Activated naive CD8-positive, alpha-beta T cell treated with anti-CD3 and anti-CD28 coated beads, Interleukin-2, amount 10 ng/mL, durations not matched to agents 7 days and 5 days (primary cell): Measurements from ENCODE around the gene CACNA1D. TPM values are rescaled to one million over a fixed set of nuclear protein-coding genes. Genes with fewer than 3 reads are reported as not detected.
"Not testable (repeated sequence)": the region's sequence is repeated elsewhere in the genome, so short reads cannot be mapped to it uniquely, and the experiment has no call there.

Experiments
- ATAC-seq: fragments of 150-1000 bp; cut with Tn5 transposase; one replicate; pipeline ENCODE4 v1.10.0; 2021; ENCODE audit warnings: low read depth, moderate library complexity
- POLR2A ChIA-PET: fragments of 350-600 bp; sonication (Branson Sonifier 250); formaldehyde crosslinking; loops from one replicate; lab custom pipeline; 2021; ENCODE audit warnings: antibody characterized with exemption; lab: Charles Lee
- DNase-seq: peaks from one replicate; pipeline ENCODE4 v3.0.0; 2021
- H3K27ac Mint-ChIP-seq: one replicate; pipeline ENCODE4 v1.8.0; 2022; ENCODE audit warnings: mild to moderate bottlenecking, mixed read lengths
- H3K27me3 Mint-ChIP-seq: one replicate; pipeline ENCODE4 v1.8.0; 2022; ENCODE audit warnings: mild to moderate bottlenecking, moderate library complexity, mixed read lengths
- H3K36me3 Mint-ChIP-seq: one replicate; pipeline ENCODE4 v1.8.0; 2021; ENCODE audit warnings: mild to moderate bottlenecking, mixed read lengths
- H3K4me1 Mint-ChIP-seq: one replicate; pipeline ENCODE4 v1.8.0; 2021; ENCODE audit warnings: mixed read lengths
- H3K4me3 Mint-ChIP-seq: one replicate; pipeline ENCODE4 v1.8.0; 2022; ENCODE audit warnings: mild to moderate bottlenecking, moderate library complexity, mixed read lengths
- H3K9me3 Mint-ChIP-seq: one replicate; pipeline ENCODE4 v1.8.0; 2021; ENCODE audit warnings: mixed read lengths
- total RNA-seq, 2 experiments: library from RNA; stranded (reverse); gene quantifications; one replicate each; pipeline ENCODE4 v1.2.3, GENCODE V29; 2021

CACNA1D gene
- total RNA-seq, 2 experiments from 2014 or later, result not detected

- H3K27ac Mint-ChIP-seq, result no peak overlapping the region
- H3K9me3 Mint-ChIP-seq, result no peaks in the 10 kb centered on the region
- no peak for ATAC-seq
- POLR2A ChIA-PET, result no interaction called here
- H3K36me3 Mint-ChIP-seq, result no peaks in the 10 kb centered on the region
- no peaks in the 10 kb centered on the region for H3K4me1 Mint-ChIP-seq
- H3K27me3 Mint-ChIP-seq, result peaks cover 3% of the 10 kb centered on the region
- no peak overlapping the region for H3K4me3 Mint-ChIP-seq
- no peak for DNase-seq
Measured at GRCh38 chr3:53547327-53547726, 52.9 kb downstream of the CACNA1D start.

GRCh38 chr3:53550005-53550620 lies 55.7 kb downstream of the CACNA1D start:
- Mint-ChIP-seq H3K27ac (no peak overlapping the region), H3K4me1 (no peaks in the 10 kb centered on the region), H3K9me3 (no peaks in the 10 kb centered on the region), H3K27me3 (peaks cover 8% of the 10 kb centered on the region), H3K36me3 (no peaks in the 10 kb centered on the region), H3K4me3 (no peak overlapping the region)
- no peak for ATAC-seq
- POLR2A ChIA-PET, result no interaction called here
- DNase-seq, result no peak

GRCh38 chr3:53551324-53551723 lies 56.9 kb downstream of the CACNA1D start:
- peaks cover 8% of the 10 kb centered on the region for H3K27me3 Mint-ChIP-seq
- H3K9me3 Mint-ChIP-seq, result no peaks in the 10 kb centered on the region

GRCh38 chr3:53552730-53553129 lies 58.3 kb downstream of the CACNA1D start:
- no peaks in the 10 kb centered on the region for H3K9me3 Mint-ChIP-seq
- no peaks in the 10 kb centered on the region for H3K4me1 Mint-ChIP-seq
- no peak for DNase-seq
- H3K4me3 Mint-ChIP-seq, result no peak overlapping the region
- peaks cover 8% of the 10 kb centered on the region for H3K27me3 Mint-ChIP-seq
- ATAC-seq, result no peak
- H3K36me3 Mint-ChIP-seq, result no peaks in the 10 kb centered on the region
- POLR2A ChIA-PET, result no interaction called here
- H3K27ac Mint-ChIP-seq, result no peak overlapping the region

More at GRCh38 chr3:53551324-53551723, 56.9 kb downstream of the CACNA1D start:
- Mint-ChIP-seq H3K27ac (no peak overlapping the region), H3K4me1 (no peaks in the 10 kb centered on the region), H3K36me3 (no peaks in the 10 kb centered on the region), H3K4me3 (no peak overlapping the region)
- POLR2A ChIA-PET, result no interaction called here
- DNase-seq (no peak), ATAC-seq (no peak)

- POLR2A ChIA-PET, result no interaction called here
- Mint-ChIP-seq H3K27me3 (peaks cover 8% of the 10 kb centered on the region), H3K4me3 (no peak overlapping the region), H3K36me3 (no peaks in the 10 kb centered on the region), H3K9me3 (no peaks in the 10 kb centered on the region), H3K4me1 (no peaks in the 10 kb centered on the region), H3K27ac (no peak overlapping the region)
- ATAC-seq (no peak), DNase-seq (no peak)
Measured at GRCh38 chr3:53553200-53553599, 58.8 kb downstream of the CACNA1D start.

GRCh38 chr3:53554559-53555067 lies 60.2 kb downstream of the CACNA1D start:
- no peaks in the 10 kb centered on the region for H3K9me3 Mint-ChIP-seq
- no peaks in the 10 kb centered on the region for H3K4me1 Mint-ChIP-seq
- no peak for DNase-seq
- H3K4me3 Mint-ChIP-seq, result no peak overlapping the region
- POLR2A ChIA-PET, result no interaction called here
- H3K27ac Mint-ChIP-seq, result no peak overlapping the region
- H3K36me3 Mint-ChIP-seq, result no peaks in the 10 kb centered on the region
- peaks cover 18% of the 10 kb centered on the region for H3K27me3 Mint-ChIP-seq
- ATAC-seq, result no peak

GRCh38 chr3:53555068-53555588 lies 60.7 kb downstream of the CACNA1D start:
- POLR2A ChIA-PET, result no interaction called here
- DNase-seq (no peak), ATAC-seq (no peak)
- H3K27ac Mint-ChIP-seq, result no peak overlapping the region
- H3K27me3 Mint-ChIP-seq, result peaks cover 21% of the 10 kb centered on the region
- no peaks in the 10 kb centered on the region for H3K9me3 Mint-ChIP-seq
- H3K36me3 Mint-ChIP-seq, result no peaks in the 10 kb centered on the region
- no peaks in the 10 kb centered on the region for H3K4me1 Mint-ChIP-seq
- H3K4me3 Mint-ChIP-seq, result no peak overlapping the region

GRCh38 chr3:53566461-53567145 lies 72.2 kb downstream of the CACNA1D start:
- Mint-ChIP-seq H3K27me3 (peaks cover 11% of the 10 kb centered on the region), H3K4me3 (no peak overlapping the region), H3K27ac (no peak overlapping the region), H3K4me1 (no peaks in the 10 kb centered on the region), H3K9me3 (no peaks in the 10 kb centered on the region), H3K36me3 (no peaks in the 10 kb centered on the region)
- POLR2A ChIA-PET, result no interaction called here
- ATAC-seq, result no peak
- no peak for DNase-seq

GRCh38 chr3:53570081-53570480 lies 75.7 kb downstream of the CACNA1D start:
- Mint-ChIP-seq H3K36me3 (no peaks in the 10 kb centered on the region), H3K4me3 (no peak overlapping the region), H3K27me3 (peaks cover 12% of the 10 kb centered on the region), H3K9me3 (no peaks in the 10 kb centered on the region), H3K27ac (no peak overlapping the region), H3K4me1 (no peaks in the 10 kb centered on the region)
- DNase-seq (no peak), ATAC-seq (no peak)
- POLR2A ChIA-PET, result no interaction called here

GRCh38 chr3:53570709-53571108 lies 76.3 kb downstream of the CACNA1D start:
- H3K27ac Mint-ChIP-seq, result no peak overlapping the region
- H3K4me3 Mint-ChIP-seq, result no peak overlapping the region
- H3K4me1 Mint-ChIP-seq, result no peaks in the 10 kb centered on the region
- H3K27me3 Mint-ChIP-seq, result peaks cover 10% of the 10 kb centered on the region
- no peaks in the 10 kb centered on the region for H3K9me3 Mint-ChIP-seq
- DNase-seq (no peak), ATAC-seq (no peak)
- POLR2A ChIA-PET, result no interaction called here
- H3K36me3 Mint-ChIP-seq, result no peaks in the 10 kb centered on the region

- POLR2A ChIA-PET, result no interaction called here
- H3K4me1 Mint-ChIP-seq, result no peaks in the 10 kb centered on the region
- H3K4me3 Mint-ChIP-seq, result no peak overlapping the region
- H3K27ac Mint-ChIP-seq, result no peak overlapping the region
- no peak for ATAC-seq
- H3K27me3 Mint-ChIP-seq, result peaks cover 8% of the 10 kb centered on the region
- no peaks in the 10 kb centered on the region for H3K36me3 Mint-ChIP-seq
- DNase-seq, result no peak
- H3K9me3 Mint-ChIP-seq, result no peaks in the 10 kb centered on the region
Measured at GRCh38 chr3:53571264-53571663, 76.9 kb downstream of the CACNA1D start.

- H3K27me3 Mint-ChIP-seq, H3K27ac Mint-ChIP-seq, H3K4me1 Mint-ChIP-seq, H3K4me3 Mint-ChIP-seq, ATAC-seq, DNase-seq, POLR2A ChIA-PET, H3K36me3 Mint-ChIP-seq, H3K9me3 Mint-ChIP-seq: not testable (repeated sequence)
Measured at GRCh38 chr3:53572184-53572583, 77.8 kb downstream of the CACNA1D start.

GRCh38 chr3:53577506-53577905 lies 83.1 kb downstream of the CACNA1D start:
- DNase-seq (no peak), ATAC-seq (no peak)
- Mint-ChIP-seq H3K27me3 (peaks cover 6% of the 10 kb centered on the region), H3K9me3 (no peaks in the 10 kb centered on the region), H3K27ac (no peak overlapping the region), H3K4me3 (no peak overlapping the region), H3K36me3 (no peaks in the 10 kb centered on the region), H3K4me1 (peaks cover 12% of the 10 kb centered on the region)
- POLR2A ChIA-PET, result no interaction called here

- Mint-ChIP-seq H3K27ac (no peak overlapping the region), H3K36me3 (no peaks in the 10 kb centered on the region), H3K4me3 (no peak overlapping the region), H3K4me1 (peaks cover 12% of the 10 kb centered on the region), H3K9me3 (no peaks in the 10 kb centered on the region), H3K27me3 (peaks cover 6% of the 10 kb centered on the region)
- no peak for ATAC-seq
- no peak for DNase-seq
- POLR2A ChIA-PET, result no interaction called here
Measured at GRCh38 chr3:53579636-53580035, 85.2 kb downstream of the CACNA1D start.
